Measurements from ENCODE around the gene CIROP. TPM values are rescaled to one million over a fixed set of nuclear protein-coding genes. Genes with fewer than 3 reads are reported as not detected.

Gene CIROP
- polyA plus RNA-seq, 2 donors, result 0.01 TPM; not detected in 1

GRCh38 chr14:23106747-23107045, 1.9 kb upstream of the CIROP start:
- no peak overlapping the region for H3K27ac ChIP-seq (ENCODE audit: low read depth in 2 of 2, low read length in 1 of 2)

DNA sequence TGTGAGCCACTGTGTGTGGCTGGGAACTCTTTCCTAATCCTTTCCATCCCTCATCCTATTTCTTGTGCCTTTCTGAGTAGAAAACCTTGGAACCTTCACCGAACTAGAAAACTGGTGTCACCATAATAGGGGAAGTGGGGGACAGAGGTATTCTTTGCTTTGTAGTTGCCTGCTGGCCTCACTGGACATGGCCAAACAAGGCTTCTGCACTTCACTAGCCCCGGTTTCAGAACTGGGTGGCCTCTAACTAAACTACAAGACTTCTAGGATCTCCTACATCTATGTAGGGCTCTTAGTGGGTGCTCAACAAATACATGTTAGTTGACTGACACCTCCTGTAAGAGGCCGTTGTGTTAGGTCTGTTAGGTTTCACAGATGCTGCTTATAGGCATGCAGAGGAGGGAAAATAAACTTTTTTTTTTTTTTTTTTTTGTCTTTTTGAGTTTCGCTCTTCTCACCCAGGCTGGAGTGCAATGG, 597 bp upstream of the CIROP start:
- Histone ChIP-seq H3K27ac (ENCODE audit: low read depth in 2 of 2, low read length in 1 of 2) (no peak overlapping the region), H3K27me3 (ENCODE audit: control insufficient read depth in 1 of 2, insufficient read depth in 2 of 2, low read length in 2 of 2) (no peaks in the 10 kb centered on the region), H3K4me3 (ENCODE audit: low read depth in 1 of 2, low read length in 2 of 2) (no peak overlapping the region), H3K36me3 (ENCODE audit: control insufficient read depth in 2 of 2, insufficient read depth in 2 of 2, low read length in 1 of 2) (no peaks in the 10 kb centered on the region), H3K9me3 (ENCODE audit: control insufficient read depth in 2 of 2, insufficient read depth in 1 of 2, low read depth in 1 of 2, low read length in 1 of 2) (no peaks in the 10 kb centered on the region), H3K4me1 (ENCODE audit: control insufficient read depth in 2 of 2, insufficient read depth in 2 of 2, low read length in 1 of 2) (no peaks in the 10 kb centered on the region)
- 87 to 89% methylated on average over 4 of the region's 4 CpGs for WGBS, 2 donors

More at GRCh38 chr14:23106747-23107045, 1.9 kb upstream of the CIROP start:
- Histone ChIP-seq H3K36me3 (ENCODE audit: control insufficient read depth in 2 of 2, insufficient read depth in 2 of 2, low read length in 1 of 2) (no peaks in the 10 kb centered on the region), H3K4me1 (ENCODE audit: control insufficient read depth in 2 of 2, insufficient read depth in 2 of 2, low read length in 1 of 2) (no peaks in the 10 kb centered on the region), H3K9me3 (ENCODE audit: control insufficient read depth in 2 of 2, insufficient read depth in 1 of 2, low read depth in 1 of 2, low read length in 1 of 2) (no peaks in the 10 kb centered on the region), H3K4me3 (ENCODE audit: low read depth in 1 of 2, low read length in 2 of 2) (no peak overlapping the region), H3K27me3 (ENCODE audit: control insufficient read depth in 1 of 2, insufficient read depth in 2 of 2, low read length in 2 of 2) (no peaks in the 10 kb centered on the region)

- H3K4me3 ChIP-seq (ENCODE audit: low read depth in 1 of 2, low read length in 2 of 2), result no peak overlapping the region
- no peaks in the 10 kb centered on the region for H3K4me1 ChIP-seq (ENCODE audit: control insufficient read depth in 2 of 2, insufficient read depth in 2 of 2, low read length in 1 of 2)
- 80 to 85% methylated on average over 6 of the region's 6 CpGs for WGBS, 2 donors
- no peak overlapping the region for H3K27ac ChIP-seq (ENCODE audit: low read depth in 2 of 2, low read length in 1 of 2)
- no peaks in the 10 kb centered on the region for H3K9me3 ChIP-seq (ENCODE audit: control insufficient read depth in 2 of 2, insufficient read depth in 1 of 2, low read depth in 1 of 2, low read length in 1 of 2)
- H3K27me3 ChIP-seq (ENCODE audit: control insufficient read depth in 1 of 2, insufficient read depth in 2 of 2, low read length in 2 of 2), result no peaks in the 10 kb centered on the region
- no peaks in the 10 kb centered on the region for H3K36me3 ChIP-seq (ENCODE audit: control insufficient read depth in 2 of 2, insufficient read depth in 2 of 2, low read length in 1 of 2)
These were observed 659 bp downstream of the CIROP start for GRCh38 chr14:23104070-23104590.

GRCh38 chr14:23103581-23103980, 1.2 kb downstream of the CIROP start:
- no peaks in the 10 kb centered on the region for H3K4me1 ChIP-seq (ENCODE audit: control insufficient read depth in 2 of 2, insufficient read depth in 2 of 2, low read length in 1 of 2)
- WGBS, 2 donors, result 81 to 86% methylated on average over 4 of the region's 4 CpGs
- peaks cover 0 to 2% of the 10 kb centered on the region in 2 donors for H3K36me3 ChIP-seq (ENCODE audit: control insufficient read depth in 2 of 2, insufficient read depth in 2 of 2, low read length in 1 of 2)
- no peaks in the 10 kb centered on the region for H3K27me3 ChIP-seq (ENCODE audit: control insufficient read depth in 1 of 2, insufficient read depth in 2 of 2, low read length in 2 of 2)
- no peaks in the 10 kb centered on the region for H3K9me3 ChIP-seq (ENCODE audit: control insufficient read depth in 2 of 2, insufficient read depth in 1 of 2, low read depth in 1 of 2, low read length in 1 of 2)
- no peak overlapping the region for H3K27ac ChIP-seq (ENCODE audit: low read depth in 2 of 2, low read length in 1 of 2)
- no peak overlapping the region for H3K4me3 ChIP-seq (ENCODE audit: low read depth in 1 of 2, low read length in 2 of 2)

DNA sequence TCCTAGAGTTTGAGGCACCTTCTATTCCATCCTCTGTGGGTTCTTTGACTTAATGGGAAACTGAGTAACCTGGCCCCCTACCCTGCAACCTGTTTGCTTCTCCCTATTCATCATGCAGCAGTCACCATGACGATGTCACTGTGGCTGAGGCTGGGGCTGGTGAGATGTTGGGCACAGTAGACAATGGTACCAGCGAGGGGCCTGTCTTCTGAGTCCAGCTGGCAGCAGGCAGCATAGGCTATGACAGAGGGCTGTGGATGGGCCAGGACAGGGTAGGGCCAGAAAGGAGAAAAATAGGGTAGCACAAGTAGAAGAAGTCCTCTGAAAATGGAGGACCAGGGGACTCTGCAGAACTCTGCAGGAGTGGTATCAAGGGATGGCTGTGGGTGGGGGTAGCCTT, 2.0 kb downstream of the CIROP start:
- WGBS, 2 donors, result 86 to 88% methylated on average over 2 of the region's 2 CpGs
- Histone ChIP-seq H3K4me3 (ENCODE audit: low read depth in 1 of 2, low read length in 2 of 2) (no peak overlapping the region), H3K27me3 (ENCODE audit: control insufficient read depth in 1 of 2, insufficient read depth in 2 of 2, low read length in 2 of 2) (no peaks in the 10 kb centered on the region), H3K9me3 (ENCODE audit: control insufficient read depth in 2 of 2, insufficient read depth in 1 of 2, low read depth in 1 of 2, low read length in 1 of 2) (no peaks in the 10 kb centered on the region), H3K36me3 (ENCODE audit: control insufficient read depth in 2 of 2, insufficient read depth in 2 of 2, low read length in 1 of 2) (peaks cover 0 to 4% of the 10 kb centered on the region in 2 donors), H3K27ac (ENCODE audit: low read depth in 2 of 2, low read length in 1 of 2) (no peak overlapping the region), H3K4me1 (ENCODE audit: control insufficient read depth in 2 of 2, insufficient read depth in 2 of 2, low read length in 1 of 2) (no peaks in the 10 kb centered on the region)

- peaks cover 0 to 7% of the 10 kb centered on the region in 2 donors for H3K36me3 ChIP-seq (ENCODE audit: control insufficient read depth in 2 of 2, insufficient read depth in 2 of 2, low read length in 1 of 2)
- H3K4me1 ChIP-seq (ENCODE audit: control insufficient read depth in 2 of 2, insufficient read depth in 2 of 2, low read length in 1 of 2), result no peaks in the 10 kb centered on the region
- H3K9me3 ChIP-seq (ENCODE audit: control insufficient read depth in 2 of 2, insufficient read depth in 1 of 2, low read depth in 1 of 2, low read length in 1 of 2), result no peaks in the 10 kb centered on the region
- H3K27me3 ChIP-seq (ENCODE audit: control insufficient read depth in 1 of 2, insufficient read depth in 2 of 2, low read length in 2 of 2), result no peaks in the 10 kb centered on the region
- 70 to 77% methylated on average over 10 of the region's 10 CpGs for WGBS, 2 donors
- no peak overlapping the region for H3K4me3 ChIP-seq (ENCODE audit: low read depth in 1 of 2, low read length in 2 of 2)
- no peak overlapping the region for H3K27ac ChIP-seq (ENCODE audit: low read depth in 2 of 2, low read length in 1 of 2)
These were observed 2.7 kb downstream of the CIROP start for GRCh38 chr14:23101986-23102625.

DNA sequence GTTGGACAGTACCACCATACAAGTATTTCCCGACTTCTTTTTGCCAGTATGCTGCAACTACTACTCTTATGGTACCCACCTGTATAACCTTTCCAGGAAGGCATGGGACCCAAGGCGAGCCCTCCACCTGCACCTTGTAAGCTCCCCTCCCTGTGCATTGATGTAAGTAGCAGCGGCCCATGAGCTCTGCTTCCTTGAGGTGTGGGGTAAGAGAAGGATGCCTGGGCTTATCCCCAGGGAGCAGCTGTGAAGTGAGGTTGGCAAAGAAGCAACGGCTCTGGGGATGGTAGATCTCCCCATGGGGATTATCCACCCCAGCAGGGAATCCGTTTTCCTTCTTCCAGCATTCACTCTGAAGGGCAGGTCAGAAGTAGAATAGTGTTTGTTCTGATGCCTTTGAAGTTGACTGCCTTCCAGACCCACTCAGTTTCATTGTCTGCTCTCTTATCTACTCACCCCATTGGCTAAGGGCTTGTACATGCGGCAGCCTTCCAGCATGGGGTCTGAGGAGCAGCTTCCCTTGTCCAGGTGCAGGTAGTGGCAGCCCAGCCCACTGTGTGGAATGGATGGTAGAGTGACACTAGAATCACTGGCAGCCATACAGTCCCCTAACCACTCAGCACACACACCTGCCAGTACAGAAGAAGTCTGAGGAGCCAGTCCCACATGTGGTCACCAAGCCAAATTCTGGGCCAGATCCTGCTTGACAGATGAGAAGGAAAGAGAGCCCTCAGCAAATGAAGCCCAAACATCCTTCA, 3.4 kb downstream of the CIROP start:
- Histone ChIP-seq H3K36me3 (ENCODE audit: control insufficient read depth in 2 of 2, insufficient read depth in 2 of 2, low read length in 1 of 2) (peaks cover 0 to 7% of the 10 kb centered on the region in 2 donors), H3K27me3 (ENCODE audit: control insufficient read depth in 1 of 2, insufficient read depth in 2 of 2, low read length in 2 of 2) (no peaks in the 10 kb centered on the region), H3K4me1 (ENCODE audit: control insufficient read depth in 2 of 2, insufficient read depth in 2 of 2, low read length in 1 of 2) (peaks cover 0 to 2% of the 10 kb centered on the region in 2 donors), H3K4me3 (ENCODE audit: low read depth in 1 of 2, low read length in 2 of 2) (no peak overlapping the region), H3K9me3 (ENCODE audit: control insufficient read depth in 2 of 2, insufficient read depth in 1 of 2, low read depth in 1 of 2, low read length in 1 of 2) (no peaks in the 10 kb centered on the region), H3K27ac (ENCODE audit: low read depth in 2 of 2, low read length in 1 of 2) (no peak overlapping the region)
- 77 to 81% methylated on average over 6 of the region's 6 CpGs for WGBS, 2 donors

GRCh38 chr14:23099212-23099861, 5.5 kb downstream of the CIROP start:
- Histone ChIP-seq H3K4me3 (ENCODE audit: low read depth in 1 of 2, low read length in 2 of 2) (no peak overlapping the region), H3K27ac (ENCODE audit: low read depth in 2 of 2, low read length in 1 of 2) (no peak overlapping the region), H3K4me1 (ENCODE audit: control insufficient read depth in 2 of 2, insufficient read depth in 2 of 2, low read length in 1 of 2) (peaks cover 0 to 2% of the 10 kb centered on the region in 2 donors), H3K36me3 (ENCODE audit: control insufficient read depth in 2 of 2, insufficient read depth in 2 of 2, low read length in 1 of 2) (peaks cover 0 to 7% of the 10 kb centered on the region in 2 donors), H3K27me3 (ENCODE audit: control insufficient read depth in 1 of 2, insufficient read depth in 2 of 2, low read length in 2 of 2) (no peaks in the 10 kb centered on the region), H3K9me3 (ENCODE audit: control insufficient read depth in 2 of 2, insufficient read depth in 1 of 2, low read depth in 1 of 2, low read length in 1 of 2) (no peaks in the 10 kb centered on the region)
- 74 to 88% methylated on average over 10 of the region's 10 CpGs for WGBS, 2 donors

DNA sequence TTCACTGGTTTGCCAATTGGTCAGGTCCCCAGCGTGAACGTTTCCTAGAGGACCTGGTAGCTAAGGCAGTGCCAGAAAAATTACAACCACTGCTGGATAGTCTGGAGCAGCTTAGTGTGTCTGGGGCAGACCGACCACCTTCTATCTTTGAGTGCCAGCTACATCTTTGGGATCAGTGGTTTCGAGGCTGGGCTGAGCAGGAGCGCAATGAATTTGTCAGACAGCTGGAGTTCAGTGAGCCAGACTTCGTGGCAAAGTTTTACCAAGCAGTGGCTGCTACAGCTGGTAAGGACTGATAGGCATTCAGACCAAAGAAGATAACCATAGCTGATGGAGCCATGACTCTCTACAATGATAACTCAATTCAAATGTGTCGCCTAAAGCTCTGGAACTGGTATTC, 7.0 kb downstream of the CIROP start:
- H3K27ac ChIP-seq (ENCODE audit: low read depth in 2 of 2, low read length in 1 of 2), result no peak overlapping the region
- peaks cover 0 to 2% of the 10 kb centered on the region in 2 donors for H3K4me1 ChIP-seq (ENCODE audit: control insufficient read depth in 2 of 2, insufficient read depth in 2 of 2, low read length in 1 of 2)
- no peaks in the 10 kb centered on the region for H3K9me3 ChIP-seq (ENCODE audit: control insufficient read depth in 2 of 2, insufficient read depth in 1 of 2, low read depth in 1 of 2, low read length in 1 of 2)
- H3K4me3 ChIP-seq (ENCODE audit: low read depth in 1 of 2, low read length in 2 of 2), result no peak overlapping the region
- H3K36me3 ChIP-seq (ENCODE audit: control insufficient read depth in 2 of 2, insufficient read depth in 2 of 2, low read length in 1 of 2), result peaks cover 0 to 7% of the 10 kb centered on the region in 2 donors
- no peaks in the 10 kb centered on the region for H3K27me3 ChIP-seq (ENCODE audit: control insufficient read depth in 1 of 2, insufficient read depth in 2 of 2, low read length in 2 of 2)
- WGBS, 2 donors, result 86 to 91% methylated on average over 7 of the region's 7 CpGs
